GM19238 (cell line): ENCODE results near the gene GVQW3.
"Not testable (repeated sequence)": the region's sequence is repeated elsewhere in the genome, so short reads cannot be mapped to it uniquely, and the experiment has no call there.

Experiments
- DNase-seq: peaks from one replicate; pipeline ENCODE4 v3.0.0; 2011; ENCODE audit warnings: low spot score; ENCODE audit not compliant: insufficient read length

GVQW3 gene

DNA sequence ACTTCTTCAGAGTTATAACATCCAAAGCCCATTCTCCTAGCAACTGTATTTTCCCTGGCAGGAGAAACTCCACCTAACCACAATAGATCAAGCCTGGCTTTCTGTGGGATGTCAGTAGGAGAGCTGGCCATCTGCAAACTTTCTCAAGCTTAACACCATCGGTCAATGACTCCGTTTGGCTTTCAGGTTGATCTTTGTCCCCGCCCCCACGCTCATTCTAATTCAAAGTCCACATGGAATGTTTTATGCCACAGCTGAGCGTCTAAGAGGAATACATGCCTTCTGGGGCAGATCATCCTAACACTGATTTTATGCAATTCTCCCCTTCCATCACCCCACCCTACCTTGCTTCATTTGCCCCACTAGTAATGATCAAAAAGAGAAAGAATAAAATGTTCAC lies 4.8 kb downstream of the GVQW3 start:
- DNase-seq = no peak

- no peak for DNase-seq
Observed at GRCh38 chr11:76388408-76388807, 7.3 kb downstream of the GVQW3 start.

DNA sequence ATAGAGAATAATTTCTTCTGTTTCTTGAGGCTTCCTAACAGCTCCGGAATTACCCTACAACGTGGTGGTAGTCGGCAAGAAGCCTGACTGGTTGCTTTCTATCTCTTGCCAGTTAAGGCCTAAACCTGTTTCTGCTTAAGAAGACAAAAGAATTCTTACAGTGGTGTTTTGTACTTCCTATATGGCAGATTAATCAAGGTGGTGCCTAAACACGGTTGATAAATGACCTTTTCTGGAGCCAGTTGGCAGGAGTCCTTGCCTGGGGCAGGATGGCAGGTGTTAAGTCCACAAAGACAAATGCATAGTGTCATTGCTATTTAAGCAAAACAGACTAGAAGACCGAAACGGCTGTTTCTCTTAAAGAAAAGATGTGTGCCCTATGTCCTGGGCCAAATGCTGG lies 9.9 kb downstream of the GVQW3 start:
- DNase-seq = no peak

- no peak for DNase-seq
Observed at GRCh38 chr11:76391811-76392475, 10.8 kb downstream of the GVQW3 start.

- no peak for DNase-seq
Observed at GRCh38 chr11:76392870-76393269, 11.7 kb downstream of the GVQW3 start.

- DNase-seq = no peak
Observed at GRCh38 chr11:76394411-76394810, 13.3 kb downstream of the GVQW3 start.

- DNase-seq = no peak
Observed at GRCh38 chr11:76395296-76395695, 14.2 kb downstream of the GVQW3 start.

GRCh38 chr11:76397383-76397782 lies 16.3 kb downstream of the GVQW3 start:
- DNase-seq = no peak

DNA sequence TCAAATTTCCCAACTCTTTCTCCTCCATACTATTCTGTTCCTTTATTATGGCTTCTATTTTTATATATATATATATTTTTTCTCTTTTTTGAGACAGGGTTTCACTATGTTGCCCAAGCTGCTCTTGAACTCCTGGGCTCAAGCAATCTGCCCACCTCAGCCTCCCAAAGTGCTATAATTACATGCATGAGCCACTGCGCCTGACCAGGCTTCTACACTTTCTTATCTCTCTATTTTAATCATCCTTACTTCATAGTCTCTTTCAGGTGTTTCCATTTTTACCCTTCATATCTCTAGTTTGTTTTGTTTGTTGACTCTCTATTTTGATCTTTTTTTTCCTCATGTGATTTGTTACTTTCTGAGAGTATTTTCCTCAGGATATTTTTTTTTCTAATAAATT lies 19.8 kb downstream of the GVQW3 start:
- DNase-seq = no peak

- DNase-seq = not testable (repeated sequence)
Observed at GRCh38 chr11:76401484-76401883, 20.4 kb downstream of the GVQW3 start.

DNA sequence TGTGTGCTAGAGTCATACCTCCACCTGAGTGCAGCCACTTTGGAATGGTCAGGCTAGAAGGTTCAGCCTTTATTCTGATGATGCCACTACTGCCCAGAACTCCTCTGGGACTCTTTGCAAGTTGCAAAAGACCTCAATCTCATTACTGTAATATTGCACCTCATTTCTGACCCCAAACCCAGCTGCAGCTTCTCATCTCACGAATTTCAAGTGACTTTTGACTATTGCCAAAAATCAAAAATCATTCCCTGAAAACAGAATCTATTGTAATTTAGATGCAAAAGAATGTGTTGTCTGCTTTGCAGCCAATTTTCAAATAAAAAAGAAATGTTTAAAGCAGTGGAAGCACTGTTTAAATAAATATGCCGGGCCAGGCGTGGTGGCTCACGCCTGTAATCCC lies 25.2 kb downstream of the GVQW3 start:
- no peak for DNase-seq

- DNase-seq = no peak
Observed at GRCh38 chr11:76408171-76408965, 27.2 kb downstream of the GVQW3 start.

DNA sequence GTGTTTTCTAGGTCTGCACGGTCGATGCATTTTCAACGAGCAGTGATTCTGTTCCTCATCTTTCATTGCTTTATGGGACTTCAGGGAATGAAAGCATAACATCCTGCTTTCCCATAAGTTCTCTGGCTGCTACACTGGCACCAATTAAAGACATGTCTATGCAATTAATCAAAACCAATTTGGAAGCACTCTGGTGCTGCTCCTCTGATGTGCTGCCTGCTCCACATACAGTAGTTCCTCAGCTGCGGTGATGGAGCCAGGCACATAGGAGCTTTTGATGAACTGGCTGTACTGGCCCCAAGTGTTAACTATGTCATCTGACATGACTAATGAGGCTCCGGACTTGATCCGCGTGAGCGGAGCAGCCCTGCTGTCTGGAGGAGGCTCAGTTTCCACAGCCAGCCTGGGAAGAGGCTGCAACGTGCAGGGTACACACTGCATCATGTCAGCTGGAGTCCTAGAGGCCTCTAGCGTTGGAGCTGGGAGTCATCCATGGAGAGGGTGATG lies 29.8 kb downstream of the GVQW3 start:
- no peak for DNase-seq

- DNase-seq = no peak
Observed at GRCh38 chr11:76415073-76415472, 34.0 kb downstream of the GVQW3 start.

DNA sequence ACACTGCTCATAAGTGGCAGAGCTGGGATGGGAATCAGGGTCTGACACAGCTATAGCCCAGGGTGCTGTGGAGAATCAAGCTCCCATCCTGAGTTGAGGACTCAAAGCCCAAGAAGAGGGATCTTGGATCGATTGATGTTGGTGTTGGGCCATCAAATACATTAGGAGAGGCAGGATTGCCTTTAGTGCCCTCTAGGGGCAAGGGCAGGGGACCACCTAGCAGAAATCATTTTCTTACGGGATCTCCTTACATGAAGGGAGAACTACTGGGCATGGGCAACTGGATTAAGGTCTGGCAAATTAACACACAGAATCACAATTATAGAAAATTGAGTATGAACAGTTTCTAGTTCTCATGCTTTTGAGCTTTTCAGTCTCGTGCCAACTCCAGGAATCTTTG lies 38.8 kb downstream of the GVQW3 start:
- DNase-seq = no peak

- DNase-seq = peak; percentile 35
Observed at GRCh38 chr11:76424379-76424778, 43.3 kb downstream of the GVQW3 start.

GRCh38 chr11:76424891-76425290 lies 43.8 kb downstream of the GVQW3 start:
- no peak for DNase-seq

- DNase-seq = no peak
Observed at GRCh38 chr11:76426660-76427059, 45.5 kb downstream of the GVQW3 start.

DNA sequence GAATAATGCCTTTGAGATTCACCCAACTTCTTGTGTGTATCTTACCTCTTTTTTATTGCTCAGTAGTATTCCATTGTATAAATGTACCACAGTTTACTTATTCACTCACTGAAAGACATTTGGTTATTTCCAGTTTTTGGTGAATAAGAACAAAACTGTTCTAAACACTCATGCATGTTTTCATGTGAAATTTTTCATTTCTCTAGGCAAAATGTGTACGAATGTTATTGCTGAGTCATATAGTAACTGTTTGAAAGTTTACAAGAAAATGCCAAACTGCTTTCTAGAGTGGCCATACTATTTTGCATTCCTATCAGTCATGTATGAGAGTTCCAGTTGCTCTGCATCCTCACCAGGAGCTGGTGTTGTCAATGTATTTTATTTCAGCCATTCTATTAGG lies 54.9 kb downstream of the GVQW3 start:
- DNase-seq = no peak

DNA sequence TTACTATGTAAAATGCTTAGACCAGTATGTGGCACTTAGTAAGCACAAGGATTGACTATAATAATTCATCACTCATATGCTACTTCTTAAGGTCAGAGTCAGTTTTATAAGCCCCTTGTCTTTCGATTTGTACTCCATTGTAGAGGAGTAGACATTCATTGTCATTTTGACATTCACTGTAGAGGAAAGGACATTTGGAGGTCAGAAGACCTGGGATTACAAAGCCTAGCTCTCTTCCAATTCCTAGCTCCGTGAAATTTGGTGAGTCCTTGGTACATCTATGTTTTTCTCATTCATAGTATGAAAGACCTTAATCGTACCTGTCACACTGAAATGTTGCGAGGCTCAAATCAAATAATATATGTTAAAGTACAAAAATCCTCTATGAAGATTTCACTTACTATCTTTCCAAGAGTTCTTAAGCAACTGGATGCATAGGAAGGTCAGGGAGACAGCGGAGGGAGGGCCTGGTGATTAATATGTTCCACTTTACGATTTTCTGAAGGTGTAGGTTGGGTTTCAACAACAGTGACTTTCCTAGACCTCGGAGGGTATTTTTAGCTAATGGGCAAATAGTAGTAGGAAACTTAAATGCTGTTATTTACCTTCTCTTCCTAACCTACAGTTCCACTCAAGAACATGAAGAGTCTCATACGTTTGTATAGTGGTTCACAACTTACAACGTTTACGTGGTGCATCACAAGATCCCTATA lies 62.3 kb downstream of the GVQW3 start:
- DNase-seq = no peak

- DNase-seq = no peak
Observed at GRCh38 chr11:76444065-76444383, 62.9 kb downstream of the GVQW3 start.

DNA sequence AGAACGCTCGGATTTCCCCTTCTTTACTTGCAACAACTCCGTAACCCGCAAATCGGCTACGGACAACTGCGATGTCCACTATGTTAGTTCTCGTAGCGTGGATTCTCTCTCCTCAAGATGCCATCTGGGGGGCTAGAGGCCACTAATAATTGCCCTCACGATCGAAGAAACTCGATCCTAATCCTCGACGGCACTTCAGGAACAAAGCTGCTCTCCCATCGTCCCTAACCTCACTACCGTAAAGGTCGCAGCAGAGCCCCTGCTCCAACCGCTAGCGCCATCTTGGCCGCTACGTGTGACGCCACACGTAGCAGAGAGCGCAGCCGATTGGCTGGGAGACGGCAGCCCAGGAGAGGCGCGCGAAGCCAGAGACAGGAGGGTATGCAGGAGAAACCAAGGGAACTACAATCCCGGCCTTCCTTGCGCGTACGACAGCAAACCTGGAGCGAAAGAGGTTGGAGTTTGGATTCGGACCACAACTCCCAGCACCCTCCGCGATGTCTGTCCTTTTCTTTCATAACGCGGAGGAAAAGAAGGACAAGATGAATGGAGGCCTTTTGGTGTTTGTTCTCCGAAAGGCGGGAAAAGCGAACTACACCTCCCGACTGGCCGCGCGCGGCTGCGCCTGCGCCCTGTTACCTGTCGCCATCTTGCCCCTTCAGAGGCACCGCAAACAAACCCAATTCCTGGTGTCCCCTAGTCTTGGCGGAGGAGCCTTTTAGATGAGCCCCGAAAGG lies 63.4 kb downstream of the GVQW3 start, which contains the start of gene EMSY:
Gene EMSY, plus strand, starts transcription at position 635 of the 737 bp plus-strand sequence. CDS start 1,921 bp downstream, outside the sequence.
- DNase-seq = peak; percentile 88
